GM23248 (cell line): ENCODE data around the gene HMGCL.

ENCODE experiments used
- EZH2 ChIP-seq: fragments of 200-600 bp; sonication (generic); IDR thresholded peaks from 2 replicates; pipeline ENCODE4 v1.6.1; 2018; ENCODE audit warnings: antibody characterized with exemption, mild to moderate bottlenecking; ENCODE audit not compliant: insufficient read depth, poor library complexity, severe bottlenecking
- EZH2phosphoT487 ChIP-seq: fragments of 200-600 bp; sonication (generic); IDR thresholded peaks from 2 replicates; pipeline ENCODE4 v1.6.1; 2018; ENCODE audit warnings: antibody characterized with exemption, moderate library complexity, mild to moderate bottlenecking, low read depth; ENCODE audit not compliant: insufficient read depth

- no peak for TF ChIP-seq EZH2
- no peak for TF ChIP-seq EZH2phosphoT487
These were observed 12.7 kb upstream of the HMGCL start for GRCh38 chr1:23837908-23838307.
